Fibroblast of villous mesenchyme (primary cell): ENCODE measurements around the gene ANKRD53. TPM values are rescaled to one million over a fixed set of nuclear protein-coding genes. Genes with fewer than 3 reads are reported as not detected.

Source experiments
- DNase-seq: peaks from one replicate; pipeline ENCODE4 v3.0.0-alpha.2; 2010; ENCODE audit warnings: low read depth
- H3K4me3 ChIP-seq: 2 replicates; pipeline ENCODE4 v1.5.1; 2011; ENCODE audit warnings: low read depth, mild to moderate bottlenecking, low read length
- total RNA-seq: library from RNA; depleted of rRNA; stranded (reverse); fragments of >200 nt; gene quantifications from 2 replicates; pipeline ENCODE4 v1.2.3, GENCODE V29; 2012
- TF ChIP-seq, protein P1 (sequence below): IDR thresholded peaks from 2 replicates; pipeline ENCODE4 v1.5.1; 2012; ENCODE audit warnings: low read depth, mild to moderate bottlenecking, low read length; ENCODE audit not compliant: insufficient read depth

The ANKRD53 gene
- total RNA-seq, 1 donor = 0.43 TPM

DNA sequence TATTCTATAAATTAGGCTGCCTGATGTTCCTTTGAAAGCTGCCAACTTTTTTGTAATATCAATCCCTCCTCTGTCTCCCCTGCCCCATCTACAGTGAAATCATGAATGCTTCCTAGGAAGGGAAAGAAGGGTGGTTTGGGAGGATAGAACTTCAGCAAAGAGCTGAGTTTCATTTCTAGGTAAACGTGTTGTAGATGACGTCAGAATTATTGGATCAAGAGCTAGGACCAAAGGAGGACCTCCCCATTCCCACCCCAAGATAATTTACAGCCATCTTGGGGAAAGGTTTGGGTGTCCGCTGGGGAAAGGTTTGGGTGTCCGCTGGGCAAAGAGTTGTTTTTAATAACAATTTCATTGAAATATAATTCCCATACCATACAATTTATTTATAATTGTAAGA is 11.2 kb upstream of the ANKRD53 start:
- no peak for DNase-seq
- TF ChIP-seq, protein P1, sequence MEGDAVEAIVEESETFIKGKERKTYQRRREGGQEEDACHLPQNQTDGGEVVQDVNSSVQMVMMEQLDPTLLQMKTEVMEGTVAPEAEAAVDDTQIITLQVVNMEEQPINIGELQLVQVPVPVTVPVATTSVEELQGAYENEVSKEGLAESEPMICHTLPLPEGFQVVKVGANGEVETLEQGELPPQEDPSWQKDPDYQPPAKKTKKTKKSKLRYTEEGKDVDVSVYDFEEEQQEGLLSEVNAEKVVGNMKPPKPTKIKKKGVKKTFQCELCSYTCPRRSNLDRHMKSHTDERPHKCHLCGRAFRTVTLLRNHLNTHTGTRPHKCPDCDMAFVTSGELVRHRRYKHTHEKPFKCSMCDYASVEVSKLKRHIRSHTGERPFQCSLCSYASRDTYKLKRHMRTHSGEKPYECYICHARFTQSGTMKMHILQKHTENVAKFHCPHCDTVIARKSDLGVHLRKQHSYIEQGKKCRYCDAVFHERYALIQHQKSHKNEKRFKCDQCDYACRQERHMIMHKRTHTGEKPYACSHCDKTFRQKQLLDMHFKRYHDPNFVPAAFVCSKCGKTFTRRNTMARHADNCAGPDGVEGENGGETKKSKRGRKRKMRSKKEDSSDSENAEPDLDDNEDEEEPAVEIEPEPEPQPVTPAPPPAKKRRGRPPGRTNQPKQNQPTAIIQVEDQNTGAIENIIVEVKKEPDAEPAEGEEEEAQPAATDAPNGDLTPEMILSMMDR = no peak
- H3K4me3 ChIP-seq = no peak overlapping the region

GRCh38 chr2:70974592-70974991 is 3.8 kb upstream of the ANKRD53 start:
- TF ChIP-seq, protein P1 = no peak
- no peak overlapping the region for H3K4me3 ChIP-seq
- DNase-seq = no peak

- no peak for DNase-seq
- H3K4me3 ChIP-seq = no peak overlapping the region
- TF ChIP-seq, protein P1 = no peak
Measured at GRCh38 chr2:70975237-70975636, 3.2 kb upstream of the ANKRD53 start.

GRCh38 chr2:70977605-70978205 is 725 bp upstream of the ANKRD53 start:
- TF ChIP-seq, protein P1 = no peak
- H3K4me3 ChIP-seq = peak overlapping the region; percentile 70
- peak; percentile 74 for DNase-seq

- TF ChIP-seq, protein P1 = no peak
- peak overlapping the region; percentile 63 for H3K4me3 ChIP-seq
Measured at GRCh38 chr2:70979180-70979488, 704 bp downstream of the ANKRD53 start.

GRCh38 chr2:70979626-70980025 is 1.2 kb downstream of the ANKRD53 start:
- TF ChIP-seq, protein P1 = no peak
- H3K4me3 ChIP-seq = no peak overlapping the region
- DNase-seq = no peak

More at GRCh38 chr2:70979180-70979488, 704 bp downstream of the ANKRD53 start:
- peak; percentile 24 for DNase-seq

GRCh38 chr2:70981421-70981820 is 3.0 kb downstream of the ANKRD53 start:
- TF ChIP-seq, protein P1 = no peak
- no peak overlapping the region for H3K4me3 ChIP-seq
- DNase-seq = no peak
